AG09319 (cell line): ENCODE results near the gene RASGRF2.

Source experiments
- DNase-seq: peaks from one replicate; pipeline ENCODE4 v3.0.0-alpha.2; 2010; ENCODE audit warnings: low read depth; ENCODE audit errors: extremely low read depth
- CTCF ChIP-seq: IDR thresholded peaks from 2 replicates; pipeline ENCODE4 v1.5.1; 2011; ENCODE audit warnings: low read depth, mild to moderate bottlenecking, inconsistent platforms, low read length, moderate library complexity

Gene RASGRF2

GRCh38 chr5:81219389-81219788, 259.2 kb downstream of the RASGRF2 start:
- TF ChIP-seq CTCF = no peak
- no peak for DNase-seq

- DNase-seq = no peak
- TF ChIP-seq CTCF = no peak
These were observed 262.1 kb downstream of the RASGRF2 start for GRCh38 chr5:81222285-81222684.

GRCh38 chr5:81225463-81225862, 265.3 kb downstream of the RASGRF2 start:
- TF ChIP-seq CTCF = no peak
- DNase-seq = no peak

GRCh38 chr5:81226286-81226685, 266.1 kb downstream of the RASGRF2 start:
- DNase-seq = no peak
- no peak for TF ChIP-seq CTCF

GRCh38 chr5:81226949-81227348, 266.8 kb downstream of the RASGRF2 start:
- no peak for TF ChIP-seq CTCF
- no peak for DNase-seq

GRCh38 chr5:81228084-81228483, 267.9 kb downstream of the RASGRF2 start:
- TF ChIP-seq CTCF = no peak
- DNase-seq = no peak

GRCh38 chr5:81230416-81230815, 270.3 kb downstream of the RASGRF2 start:
- TF ChIP-seq CTCF = no peak
- DNase-seq = no peak
